ENCODE measurements around the gene RTF2.

RTF2 gene

GRCh38 chr20:56468316-56469076 is at the start of gene RTF2:
RTF2 (plus strand) TSS chr20:56468627; CDS start chr20:56468698, 71 bp downstream.
- peak; percentile 92 to 96 for DNase-seq (ENCODE audit: low read depth in 1 of 2, low spot score in 1 of 2)

DNA sequence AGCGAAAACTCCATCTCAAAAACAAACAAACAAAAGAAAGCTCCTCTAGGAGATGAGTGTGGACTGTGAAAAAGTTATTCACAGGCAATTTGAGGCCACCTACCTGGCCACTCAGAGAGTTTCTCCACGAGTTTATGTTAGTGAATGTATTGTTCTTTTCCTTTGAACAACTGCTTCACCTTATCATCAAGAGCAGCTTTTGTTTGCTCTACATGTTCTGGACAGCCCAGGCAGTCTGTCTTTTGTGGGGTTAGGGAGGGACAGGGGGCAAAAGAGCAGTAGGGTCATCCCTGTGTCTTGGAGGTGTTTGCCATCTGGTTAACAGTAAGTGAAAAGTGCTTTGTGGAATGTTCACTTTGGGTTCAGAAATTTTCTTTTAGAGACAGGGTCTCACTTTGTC is 48.4 kb upstream of the RTF2 start:
- DNase-seq (ENCODE audit: low read depth in 1 of 2, low spot score in 1 of 2), result no peak

- no peak for DNase-seq (ENCODE audit: low read depth in 1 of 2, low spot score in 1 of 2)
Observed at GRCh38 chr20:56420940-56421688, 47.3 kb upstream of the RTF2 start.

- DNase-seq (ENCODE audit: low read depth in 1 of 2, low spot score in 1 of 2), result no peak
Observed at GRCh38 chr20:56422076-56422823, 46.2 kb upstream of the RTF2 start.

GRCh38 chr20:56422824-56423189 is 45.6 kb upstream of the RTF2 start:
- DNase-seq (ENCODE audit: low read depth in 1 of 2, low spot score in 1 of 2), result no peak

DNA sequence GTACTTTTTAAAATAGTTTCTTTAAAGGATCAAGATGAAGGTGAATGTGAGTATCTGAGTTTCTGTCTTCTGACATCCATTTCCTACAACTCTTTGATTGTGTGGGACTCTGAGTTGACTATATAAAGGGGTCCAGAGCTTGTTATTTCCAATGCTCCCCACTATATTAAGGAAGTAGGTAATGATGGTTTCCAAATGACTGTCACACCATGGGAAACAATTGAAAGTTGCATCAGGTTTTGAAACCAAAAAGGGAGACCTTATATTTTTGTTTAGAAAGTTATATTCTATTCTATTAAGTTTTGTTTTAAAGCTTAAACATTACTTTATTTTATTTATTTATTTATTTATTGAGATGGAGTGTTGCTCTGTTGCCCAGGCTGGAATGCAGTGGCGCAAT is 45.2 kb upstream of the RTF2 start:
- DNase-seq (ENCODE audit: low read depth in 1 of 2, low spot score in 1 of 2), result no peak

DNA sequence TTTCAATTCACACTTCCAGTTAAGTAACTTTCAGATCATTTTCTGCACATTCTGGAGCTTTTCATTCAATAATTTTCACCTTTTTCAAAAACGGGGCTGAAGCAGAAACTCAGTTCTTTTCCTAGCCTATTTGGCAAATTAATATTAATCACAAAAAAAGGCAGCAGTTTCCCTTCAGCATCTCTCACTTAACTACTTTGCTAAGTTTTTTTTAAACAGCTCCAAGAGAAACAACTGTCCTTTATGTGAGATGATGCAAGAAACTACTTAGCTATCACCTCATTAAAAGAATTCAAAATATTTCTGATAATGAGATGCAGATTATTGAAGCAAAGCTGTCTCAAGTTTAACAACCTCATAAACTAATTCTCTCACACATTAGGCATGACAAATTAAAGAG is 44.5 kb upstream of the RTF2 start:
- no peak for DNase-seq (ENCODE audit: low read depth in 1 of 2, low spot score in 1 of 2)

DNA sequence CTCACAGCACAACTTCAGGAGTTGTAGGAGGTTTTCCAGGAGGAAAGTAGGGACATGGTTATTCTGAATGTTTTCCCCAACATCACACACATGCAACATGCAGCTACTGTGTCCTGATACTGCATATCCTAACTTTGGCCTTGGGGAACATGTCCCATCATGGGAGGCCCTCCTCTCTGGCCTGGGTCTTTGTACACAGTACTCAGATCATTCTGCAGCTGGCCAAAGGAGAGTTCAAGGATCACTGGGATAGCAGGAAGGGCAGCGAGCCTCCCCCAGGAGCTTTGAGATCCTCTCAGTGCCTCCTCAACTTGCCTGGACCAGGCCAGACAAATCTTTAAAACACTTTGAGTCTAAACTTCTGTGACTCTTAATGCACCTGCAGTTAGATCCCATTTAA is 43.5 kb upstream of the RTF2 start:
- DNase-seq (ENCODE audit: low read depth in 1 of 2, low spot score in 1 of 2), result no peak

DNA sequence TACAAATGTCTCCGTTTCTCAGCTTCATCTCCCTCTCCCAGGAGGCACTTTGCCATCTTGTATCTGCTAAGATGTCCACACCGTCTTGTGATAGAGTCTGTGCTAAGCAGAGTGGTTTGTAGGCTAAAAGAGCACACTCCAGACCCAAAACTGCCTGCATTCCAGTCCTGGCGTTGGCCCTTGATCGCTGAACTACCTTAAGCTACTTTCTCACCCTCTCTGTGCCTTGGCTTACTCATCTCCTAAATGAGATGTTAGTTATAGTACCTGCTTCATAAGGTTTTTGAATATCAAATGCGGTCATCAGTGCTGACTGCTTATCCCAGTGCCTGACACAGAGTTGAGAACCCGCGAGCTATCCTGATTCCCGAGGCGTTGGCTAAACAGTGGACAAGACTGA is 42.4 kb upstream of the RTF2 start:
- no peak for DNase-seq (ENCODE audit: low read depth in 1 of 2, low spot score in 1 of 2)

GRCh38 chr20:56426926-56427325 is 41.5 kb upstream of the RTF2 start:
- no peak for DNase-seq (ENCODE audit: low read depth in 1 of 2, low spot score in 1 of 2)

DNA sequence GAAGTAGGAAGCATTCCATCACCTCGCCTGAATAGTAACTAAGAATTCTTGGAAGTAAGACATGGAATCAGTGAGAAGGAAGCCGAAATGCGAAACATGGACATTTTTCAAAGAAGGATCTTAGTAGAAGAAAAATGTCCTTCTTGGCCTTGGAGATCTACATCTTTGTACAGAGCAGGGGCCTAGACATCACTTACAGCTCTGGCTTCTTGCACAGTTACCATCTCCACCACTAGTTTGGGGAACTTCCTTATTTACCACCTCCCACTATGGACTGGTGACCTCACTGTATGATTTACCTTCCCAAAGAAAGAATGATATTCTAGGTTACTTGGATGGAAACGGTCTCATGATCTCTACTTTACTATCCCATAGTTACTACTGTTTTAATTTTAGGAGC is 40.6 kb upstream of the RTF2 start:
- DNase-seq (ENCODE audit: low read depth in 1 of 2, low spot score in 1 of 2), result no peak

DNA sequence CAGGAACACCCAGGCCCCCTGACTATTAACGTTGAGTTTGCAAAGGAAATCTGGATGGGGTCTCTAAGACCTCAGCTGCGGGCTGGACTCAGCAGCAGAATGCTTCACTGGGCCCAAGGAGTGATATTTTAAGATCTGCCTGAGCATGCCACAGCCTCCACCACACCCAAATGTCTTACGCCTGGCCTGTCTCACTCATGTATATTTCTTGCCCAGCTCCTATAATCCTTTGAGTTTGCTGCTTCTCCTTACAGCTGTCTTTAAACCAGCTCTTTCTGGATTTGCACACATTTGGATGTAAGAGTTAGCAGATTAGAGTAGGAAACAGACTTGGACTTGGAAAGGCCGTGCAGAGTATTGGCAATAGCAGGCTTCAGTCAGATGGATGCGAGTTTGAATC is 40.0 kb upstream of the RTF2 start:
- no peak for DNase-seq (ENCODE audit: low read depth in 1 of 2, low spot score in 1 of 2)

- DNase-seq (ENCODE audit: low read depth in 1 of 2, low spot score in 1 of 2), result no peak
Observed at GRCh38 chr20:56428881-56429280, 39.5 kb upstream of the RTF2 start.

GRCh38 chr20:56429502-56429901 is 38.9 kb upstream of the RTF2 start:
- peak in 1 of 2 donors; percentile 24 for DNase-seq (ENCODE audit: low read depth in 1 of 2, low spot score in 1 of 2)

- no peak for DNase-seq (ENCODE audit: low read depth in 1 of 2, low spot score in 1 of 2)
Observed at GRCh38 chr20:56429941-56430340, 38.5 kb upstream of the RTF2 start.

- DNase-seq (ENCODE audit: low read depth in 1 of 2, low spot score in 1 of 2), result no peak
Observed at GRCh38 chr20:56430461-56430860, 38.0 kb upstream of the RTF2 start.

GRCh38 chr20:56430957-56431356 is 37.5 kb upstream of the RTF2 start:
- DNase-seq (ENCODE audit: low read depth in 1 of 2, low spot score in 1 of 2), result no peak

DNA sequence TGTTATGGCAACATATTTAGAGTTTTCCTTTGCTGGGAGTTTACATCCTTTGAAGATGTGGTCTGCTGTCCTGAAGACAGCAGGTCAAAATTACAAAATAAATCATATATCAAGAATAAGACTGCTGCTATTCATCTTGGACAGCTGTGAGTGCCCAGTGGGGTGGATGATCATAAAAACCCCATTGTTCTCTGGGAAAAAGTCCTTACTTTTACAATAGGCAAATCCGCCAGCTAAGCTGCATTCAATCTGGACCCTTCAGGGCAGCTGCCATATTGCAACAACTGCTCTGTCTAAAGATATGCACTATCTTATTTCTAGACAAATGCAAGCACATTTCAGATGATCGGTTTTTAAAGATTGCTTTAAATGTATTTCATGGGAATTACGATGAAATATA is 37.0 kb upstream of the RTF2 start:
- DNase-seq (ENCODE audit: low read depth in 1 of 2, low spot score in 1 of 2), result no peak

DNA sequence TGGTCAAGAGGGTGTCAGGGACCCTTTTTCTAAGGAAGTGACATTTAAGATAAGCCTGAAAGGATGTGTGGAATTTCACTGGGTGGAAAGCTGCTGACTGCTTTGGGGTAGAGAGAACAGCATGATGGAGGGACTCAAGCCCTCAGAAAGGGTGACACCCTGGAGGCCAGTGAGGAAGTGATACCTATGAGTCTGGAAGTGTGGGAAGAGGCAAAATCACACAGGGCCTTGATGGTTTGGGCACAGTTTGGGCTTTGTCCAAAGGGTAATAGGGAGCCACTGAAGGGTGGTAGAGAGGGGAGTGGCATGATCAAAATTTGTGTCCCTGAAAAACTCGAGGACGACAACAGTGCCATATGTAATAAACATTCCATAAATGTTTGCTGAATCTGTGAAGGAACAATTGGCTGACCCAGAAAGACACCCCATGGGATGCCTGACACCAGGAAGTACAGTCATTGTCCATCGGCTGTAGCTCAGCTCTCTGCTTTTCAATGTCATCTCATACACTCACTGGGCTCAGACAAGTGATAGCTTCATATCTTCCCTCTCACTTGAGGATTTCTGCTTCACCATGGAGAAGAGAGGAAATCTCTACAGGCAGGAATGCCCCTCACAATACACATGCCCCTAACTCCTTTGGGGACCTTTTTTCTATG is 35.1 kb upstream of the RTF2 start:
- no peak for DNase-seq (ENCODE audit: low read depth in 1 of 2, low spot score in 1 of 2)

GRCh38 chr20:56433880-56434255 is 34.6 kb upstream of the RTF2 start:
- no peak for DNase-seq (ENCODE audit: low read depth in 1 of 2, low spot score in 1 of 2)

DNA sequence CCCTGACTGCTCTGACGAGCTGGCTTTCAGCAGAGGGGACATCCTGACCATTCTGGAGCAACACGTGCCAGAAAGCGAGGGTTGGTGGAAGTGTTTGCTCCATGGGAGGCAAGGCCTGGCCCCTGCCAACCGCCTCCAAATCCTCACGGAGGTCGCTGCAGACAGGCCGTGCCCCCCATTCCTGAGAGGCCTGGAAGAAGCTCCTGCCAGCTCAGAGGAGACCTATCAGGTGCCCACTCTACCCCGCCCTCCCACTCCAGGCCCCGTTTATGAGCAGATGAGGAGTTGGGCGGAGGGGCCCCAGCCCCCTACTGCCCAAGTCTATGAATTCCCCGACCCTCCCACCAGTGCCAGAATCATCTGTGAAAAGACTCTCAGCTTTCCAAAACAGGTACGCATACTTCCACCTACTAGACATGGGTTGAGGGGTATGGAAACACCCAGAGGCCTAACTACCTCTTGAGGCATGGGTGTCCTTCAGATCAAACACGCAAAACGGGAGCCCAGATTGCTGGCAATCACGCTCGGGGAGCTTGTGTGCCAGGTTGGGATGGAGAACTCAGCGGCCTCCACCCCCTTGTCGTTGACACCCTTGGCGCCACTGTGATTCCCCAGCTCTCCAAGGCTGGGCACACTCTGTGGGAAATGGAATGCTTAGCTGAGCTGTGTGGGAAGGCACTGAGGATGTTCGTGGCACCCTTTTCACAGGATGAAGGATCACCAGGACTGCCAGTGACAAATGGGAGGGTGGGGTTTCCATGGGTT is 31.0 kb upstream of the RTF2 start:
- DNase-seq (ENCODE audit: low read depth in 1 of 2, low spot score in 1 of 2), result no peak

All from stimulated activated CD4-positive, alpha-beta T cell treated with anti-CD3 and anti-CD28 coated beads, Interleukin-15, amount 100 ng/mL, for 1 hour (primary cell).